GM23338 (cell line): ENCODE results near the gene CCSAP. TPM values are rescaled to one million over a fixed set of nuclear protein-coding genes. Genes with fewer than 3 reads are reported as not detected.

Experiments
- ATAC-seq: fragments of 200-7000 bp; cut with Tn5 transposase; 3 replicates; pipeline ENCODE4 v1.9.1; 2020
- DNase-seq: peaks from one replicate; pipeline ENCODE4 v3.0.0-alpha.2; 2015; ENCODE audit warnings: low spot score
- H2AFZ ChIP-seq: fragments of 200-600 bp; sonication (generic); 2 replicates; pipeline ENCODE4 v1.8.0; 2016; ENCODE audit warnings: antibody characterized with exemption, mild to moderate bottlenecking, moderate library complexity
- H3F3A ChIP-seq: fragments of 200-600 bp; sonication (generic); replicated peaks from 2 replicates; pipeline ENCODE4 v1.8.0; 2017; ENCODE audit warnings: antibody characterized with exemption, mixed run types, low read depth
- H3K27ac ChIP-seq: fragments of 200-600 bp; sonication (generic); 2 replicates; pipeline ENCODE4 v1.6.1; 2016; ENCODE audit warnings: low read depth
- H3K27me3 ChIP-seq: fragments of 200-600 bp; sonication (generic); 2 replicates; pipeline ENCODE4 v1.8.0; 2016; ENCODE audit warnings: mild to moderate bottlenecking, mixed run types, moderate library complexity; ENCODE audit not compliant: insufficient read depth
- H3K36me3 ChIP-seq: fragments of 200-600 bp; sonication (generic); 2 replicates; pipeline ENCODE4 v1.8.0; 2016; ENCODE audit warnings: mild to moderate bottlenecking; ENCODE audit not compliant: insufficient read depth
- H3K4me1 ChIP-seq: fragments of 200-600 bp; sonication (generic); 2 replicates; pipeline ENCODE4 v1.8.0; 2016; ENCODE audit warnings: mild to moderate bottlenecking, moderate library complexity; ENCODE audit not compliant: insufficient read depth
- H3K4me2 ChIP-seq: fragments of 200-600 bp; sonication (generic); 2 replicates; pipeline ENCODE4 v1.7.1; 2017; ENCODE audit warnings: mixed run types
- H3K4me3 ChIP-seq: fragments of 200-600 bp; sonication (generic); 2 replicates; pipeline ENCODE4 v1.6.1; 2016; ENCODE audit warnings: mixed run types
- H3K79me2 ChIP-seq: fragments of 200-600 bp; sonication (generic); replicated peaks from 2 replicates; pipeline ENCODE4 v1.8.0; 2017; ENCODE audit warnings: mild to moderate bottlenecking; ENCODE audit not compliant: insufficient read depth
- H3K9me2 ChIP-seq: fragments of 200-600 bp; sonication (generic); 2 replicates; pipeline ENCODE4 v1.8.0; 2017; ENCODE audit not compliant: insufficient read depth
- H4K20me1 ChIP-seq: fragments of 200-600 bp; sonication (generic); replicated peaks from 2 replicates; pipeline ENCODE4 v1.8.0; 2017; ENCODE audit warnings: mild to moderate bottlenecking; ENCODE audit not compliant: insufficient read depth
- H3K27ac Mint-ChIP-seq: 2 replicates; pipeline ENCODE4 v1.8.0; 2020; ENCODE audit warnings: inconsistent platforms, mild to moderate bottlenecking, moderate library complexity, mixed read lengths
- H3K27me3 Mint-ChIP-seq: 3 replicates; pipeline ENCODE4 v1.8.0; 2022; ENCODE audit warnings: low read depth, mild to moderate bottlenecking, moderate library complexity, mixed read lengths, inconsistent platforms; ENCODE audit not compliant: insufficient read depth, poor library complexity
- H3K36me3 Mint-ChIP-seq: 3 replicates; pipeline ENCODE4 v1.8.0; 2021; ENCODE audit warnings: low read depth, mild to moderate bottlenecking, inconsistent platforms, moderate library complexity, mixed read lengths
- H3K4me1 Mint-ChIP-seq: 3 replicates; pipeline ENCODE4 v1.8.0; 2020; ENCODE audit warnings: mild to moderate bottlenecking, inconsistent platforms, mixed read lengths
- H3K4me3 Mint-ChIP-seq: 3 replicates; pipeline ENCODE4 v1.8.0; 2021; ENCODE audit warnings: moderate library complexity, mild to moderate bottlenecking, inconsistent platforms, mixed read lengths
- H3K9me3 Mint-ChIP-seq: 3 replicates; pipeline ENCODE4 v1.8.0; 2020; ENCODE audit warnings: moderate library complexity, mild to moderate bottlenecking, inconsistent platforms, mixed read lengths
- CREB1 ChIP-seq: fragments of 250-450 bp; sonication (Bioruptor Pico); IDR thresholded peaks from 2 replicates; pipeline ENCODE4 v1.5.0; 2020; ENCODE audit warnings: low read depth, mild to moderate bottlenecking, moderate library complexity
- EZH2 ChIP-seq: fragments of 200-600 bp; sonication (generic); IDR thresholded peaks from one replicate; pipeline ENCODE4 v1.8.0; 2017; ENCODE audit warnings: antibody characterized with exemption, mild to moderate bottlenecking, low read depth; ENCODE audit not compliant: unreplicated experiment
- EZH2phosphoT487 ChIP-seq: fragments of 200-600 bp; sonication (generic); IDR thresholded peaks from one replicate; pipeline ENCODE4 v1.8.1; 2018; ENCODE audit warnings: antibody characterized with exemption; ENCODE audit not compliant: unreplicated experiment
- JUNB ChIP-seq: IDR thresholded peaks from one replicate; pipeline ENCODE4 v1.6.1; 2016; ENCODE audit warnings: antibody characterized with exemption; ENCODE audit not compliant: unreplicated experiment
- POLR2AphosphoS5 ChIP-seq: IDR thresholded peaks from 2 replicates; pipeline ENCODE4 v1.6.1; 2016; ENCODE audit warnings: antibody characterized with exemption, low read depth
- REST ChIP-seq: IDR thresholded peaks from one replicate; pipeline ENCODE4 v1.6.1; 2018; ENCODE audit warnings: antibody characterized with exemption; ENCODE audit not compliant: unreplicated experiment
- STAT1 ChIP-seq: IDR thresholded peaks from one replicate; pipeline ENCODE4 v1.6.1; 2016; ENCODE audit warnings: antibody characterized with exemption; ENCODE audit not compliant: unreplicated experiment
- ZNF114 ChIP-seq: fragments of 250-450 bp; sonication (Bioruptor Pico); IDR thresholded peaks from 2 replicates; pipeline ENCODE4 v1.5.0; 2020; ENCODE audit warnings: mild to moderate bottlenecking, moderate library complexity
- ZNF331 ChIP-seq: fragments of 250-450 bp; sonication (Bioruptor Pico); IDR thresholded peaks from 2 replicates; pipeline ENCODE4 v1.5.0; 2020; ENCODE audit warnings: low read depth, mild to moderate bottlenecking, moderate library complexity
- ZNF462 ChIP-seq: fragments of 250-450 bp; sonication (Bioruptor Pico); IDR thresholded peaks from 2 replicates; pipeline ENCODE4 v1.5.0; 2020; ENCODE audit warnings: mild to moderate bottlenecking, moderate library complexity
- polyA plus RNA-seq: library from polyadenylated mRNA; unstranded; fragments of >200 nt; fragmentation: Nextera tagmentation; extraction: Ambion mirVana; gene quantifications from 2 replicates; pipeline ENCODE4 v1.2.1, GENCODE V29; 2016
- total RNA-seq: library from RNA; depleted of rRNA; stranded (reverse); fragments of >200 nt; shearing (Covaris generic); gene quantifications from 2 replicates; pipeline ENCODE4 v1.2.3, GENCODE V29; 2014

Gene CCSAP
- total and polyA plus RNA-seq, 2 experiments from 2014 or later = 4.2 to 13.3 TPM

GRCh38 chr1:229370601-229371021, 27.8 kb upstream of the CCSAP start (continued):
- TF ChIP-seq REST = no peak
- TF ChIP-seq ZNF114 (CRISPR knock-in tag) = no peak

GRCh38 chr1:229368347-229368746, 25.5 kb upstream of the CCSAP start:
- Mint-ChIP-seq H3K27me3 (peaks cover 4% of the 10 kb centered on the region), H3K9me3 (no peaks in the 10 kb centered on the region; the same call in 2 of the 3 replicates), H3K4me1 (peaks cover 5% of the 10 kb centered on the region), H3K4me3 (no peak overlapping the region), H3K27ac (no peak overlapping the region), H3K36me3 (no peaks in the 10 kb centered on the region)
- ATAC-seq = no peak
- Histone ChIP-seq H3K9me2 (0 out of 2 replicates have a peak, but pooled peaks cover 3% of the 10 kb centered on the region), H2AFZ (no peak overlapping the region), H4K20me1 (no peaks in the 10 kb centered on the region), H3K4me3 (no peak overlapping the region), H3K27ac (no peak overlapping the region), H3K36me3 (no peaks in the 10 kb centered on the region), H3K4me1 (no peaks in the 10 kb centered on the region), H3K4me2 (no peak overlapping the region), H3F3A (no peaks in the 10 kb centered on the region), H3K27me3 (no peaks in the 10 kb centered on the region), H3K79me2 (no peaks in the 10 kb centered on the region)
- DNase-seq = no peak
- no peak for TF ChIP-seq EZH2phosphoT487
- no peak for TF ChIP-seq REST
- TF ChIP-seq POLR2AphosphoS5 = no peak
- TF ChIP-seq ZNF331 = no peak
- no peak for TF ChIP-seq STAT1
- no peak for TF ChIP-seq EZH2
- TF ChIP-seq JUNB = no peak
- no peak for TF ChIP-seq ZNF462 (CRISPR knock-in tag)
- no peak for TF ChIP-seq CREB1 (CRISPR knock-in tag)
